Measurements from ENCODE around the gene TPBGL. TPM values are rescaled to one million over a fixed set of nuclear protein-coding genes. Genes with fewer than 3 reads are reported as not detected.

The TPBGL gene
- total RNA-seq, 4 donors from 2014 or later, result 0.22 to 0.65 TPM; not detected in 2

GRCh38 chr11:75233754-75234172, 6.8 kb upstream of the TPBGL start:
- TF ChIP-seq, protein P1, sequence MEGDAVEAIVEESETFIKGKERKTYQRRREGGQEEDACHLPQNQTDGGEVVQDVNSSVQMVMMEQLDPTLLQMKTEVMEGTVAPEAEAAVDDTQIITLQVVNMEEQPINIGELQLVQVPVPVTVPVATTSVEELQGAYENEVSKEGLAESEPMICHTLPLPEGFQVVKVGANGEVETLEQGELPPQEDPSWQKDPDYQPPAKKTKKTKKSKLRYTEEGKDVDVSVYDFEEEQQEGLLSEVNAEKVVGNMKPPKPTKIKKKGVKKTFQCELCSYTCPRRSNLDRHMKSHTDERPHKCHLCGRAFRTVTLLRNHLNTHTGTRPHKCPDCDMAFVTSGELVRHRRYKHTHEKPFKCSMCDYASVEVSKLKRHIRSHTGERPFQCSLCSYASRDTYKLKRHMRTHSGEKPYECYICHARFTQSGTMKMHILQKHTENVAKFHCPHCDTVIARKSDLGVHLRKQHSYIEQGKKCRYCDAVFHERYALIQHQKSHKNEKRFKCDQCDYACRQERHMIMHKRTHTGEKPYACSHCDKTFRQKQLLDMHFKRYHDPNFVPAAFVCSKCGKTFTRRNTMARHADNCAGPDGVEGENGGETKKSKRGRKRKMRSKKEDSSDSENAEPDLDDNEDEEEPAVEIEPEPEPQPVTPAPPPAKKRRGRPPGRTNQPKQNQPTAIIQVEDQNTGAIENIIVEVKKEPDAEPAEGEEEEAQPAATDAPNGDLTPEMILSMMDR (IDR thresholded peaks at IDR 0.05; ENCODE audit: low read depth), result no peak

- TF ChIP-seq, protein P1 (IDR thresholded peaks at IDR 0.05; ENCODE audit: low read depth), result no peak
Observed at GRCh38 chr11:75236062-75236461, 4.5 kb upstream of the TPBGL start.

DNA sequence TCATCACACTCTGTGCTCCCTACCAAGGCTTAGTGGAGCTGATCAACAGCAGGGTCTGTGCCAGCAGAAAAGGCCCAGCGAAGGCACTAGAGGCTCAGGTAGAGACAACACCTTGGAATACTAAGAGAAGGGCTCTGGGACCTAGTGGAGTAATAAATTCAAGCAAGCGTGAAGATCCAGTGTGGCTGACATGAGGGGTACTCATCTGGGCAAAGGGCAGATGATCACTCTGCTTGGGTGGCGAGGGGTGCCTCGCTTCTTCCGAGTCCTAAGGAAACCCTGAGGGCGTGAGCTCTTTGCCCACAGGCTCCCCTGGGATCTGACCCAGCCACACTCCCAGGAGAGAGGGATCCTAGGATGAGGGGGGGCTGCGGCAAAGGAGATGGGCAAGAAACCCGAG, 3.5 kb upstream of the TPBGL start:
- TF ChIP-seq, protein P1 (IDR thresholded peaks at IDR 0.05; ENCODE audit: low read depth), result no peak

- TF ChIP-seq, protein P1 (IDR thresholded peaks at IDR 0.05; ENCODE audit: low read depth), result no peak
Observed at GRCh38 chr11:75238595-75239440, 1.8 kb upstream of the TPBGL start.

DNA sequence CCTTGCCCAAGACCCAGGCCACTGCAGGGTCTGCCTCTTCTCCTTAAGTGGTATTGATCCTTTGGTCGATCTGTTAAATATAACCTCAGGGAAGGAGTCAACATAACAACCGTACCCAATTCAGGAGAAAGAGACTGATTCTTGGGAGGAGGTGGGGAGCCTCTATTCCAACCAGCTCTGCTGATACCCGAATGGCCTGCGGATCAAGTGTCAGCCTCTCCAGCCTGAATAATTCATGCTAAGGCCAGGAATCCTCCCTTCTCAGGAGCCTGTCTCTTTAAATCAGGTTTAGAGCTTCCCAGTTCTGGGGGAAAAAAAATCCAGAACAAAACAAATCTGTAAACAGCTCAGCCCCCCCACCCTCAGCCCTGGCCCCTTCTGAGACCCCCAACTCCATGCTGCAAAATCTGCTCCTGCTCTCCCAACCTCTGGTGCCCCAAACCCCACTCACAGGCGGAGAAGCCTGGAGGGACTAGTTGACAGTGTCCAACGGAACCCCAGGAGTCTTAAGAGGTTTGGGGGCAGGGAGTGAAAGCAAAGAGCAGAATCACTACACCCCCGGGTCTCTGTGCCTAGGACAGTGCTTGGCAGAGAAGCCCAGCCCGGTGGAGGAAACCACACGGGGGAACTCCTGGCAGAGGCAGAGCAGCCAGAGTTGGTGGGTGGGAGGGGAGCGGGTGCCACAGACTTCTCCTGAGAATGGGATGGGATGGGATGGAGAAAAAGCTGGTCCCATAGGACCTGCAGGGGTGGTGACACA, 863 bp upstream of the TPBGL start:
- TF ChIP-seq, protein P1 (IDR thresholded peaks at IDR 0.05; ENCODE audit: low read depth), result no peak

DNA sequence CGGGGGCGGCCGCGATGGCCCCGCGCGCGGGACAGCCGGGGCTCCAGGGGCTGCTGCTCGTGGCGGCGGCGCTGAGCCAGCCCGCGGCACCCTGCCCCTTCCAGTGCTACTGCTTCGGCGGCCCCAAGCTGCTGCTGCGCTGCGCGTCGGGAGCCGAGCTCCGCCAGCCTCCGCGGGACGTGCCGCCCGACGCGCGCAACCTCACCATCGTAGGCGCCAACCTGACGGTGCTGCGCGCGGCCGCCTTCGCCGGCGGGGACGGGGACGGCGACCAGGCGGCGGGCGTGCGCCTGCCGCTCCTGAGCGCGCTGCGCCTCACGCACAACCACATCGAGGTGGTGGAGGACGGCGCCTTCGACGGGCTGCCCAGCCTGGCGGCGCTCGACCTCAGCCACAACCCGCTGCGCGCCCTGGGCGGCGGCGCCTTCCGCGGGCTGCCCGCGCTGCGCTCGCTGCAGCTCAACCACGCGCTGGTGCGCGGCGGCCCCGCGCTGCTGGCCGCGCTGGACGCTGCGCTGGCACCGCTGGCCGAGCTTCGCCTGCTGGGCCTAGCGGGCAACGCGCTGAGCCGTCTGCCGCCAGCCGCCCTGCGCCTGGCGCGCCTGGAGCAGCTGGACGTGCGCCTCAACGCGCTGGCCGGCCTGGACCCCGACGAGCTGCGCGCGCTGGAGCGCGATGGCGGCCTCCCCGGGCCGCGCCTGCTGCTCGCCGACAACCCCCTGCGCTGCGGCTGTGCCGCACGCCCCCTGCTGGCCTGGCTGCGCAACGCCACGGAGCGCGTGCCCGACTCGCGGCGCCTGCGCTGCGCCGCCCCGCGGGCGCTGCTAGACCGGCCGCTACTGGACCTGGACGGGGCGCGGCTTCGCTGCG, 697 bp downstream of the TPBGL start:
- TF ChIP-seq, protein P1 (IDR thresholded peaks at IDR 0.05; ENCODE audit: low read depth), result no peak

All from subcutaneous adipose tissue (tissue), 4 donors.